ENCODE data around the gene CROCC2. TPM values are rescaled to one million over a fixed set of nuclear protein-coding genes. Genes with fewer than 3 reads are reported as not detected.

CROCC2 gene
- total and polyA plus RNA-seq, 10 of the 15 experiments (the other 5 are each of a cell fraction or from before 2014, with no cell fraction given) = not detected

- Histone ChIP-seq H3K4me2 (ENCODE audit: control insufficient read depth, insufficient read depth) (no peak overlapping the region), H4K20me1 (ENCODE audit: control insufficient read depth, insufficient read depth) (no peaks in the 10 kb centered on the region), H3K9me3 (replicated peaks; ENCODE audit: control insufficient read depth, insufficient read depth, low read length) (peaks cover 5% of the 10 kb centered on the region), H3K9ac (ENCODE audit: control insufficient read depth, insufficient read depth, low read length) (no peak overlapping the region), H3K4me3 (no peak overlapping the region), H3K27ac (ENCODE audit: control insufficient read depth, insufficient read depth) (no peak overlapping the region), H3K27me3 (replicated peaks in 1 of 2; ENCODE audit: control insufficient read depth in 2 of 2, insufficient read depth in 2 of 2, low read length in 1 of 2) (peaks cover 0 to 2% of the 10 kb centered on the region in 2 experiments; a peak in 2 of 4 replicates), H2AFZ (ENCODE audit: control insufficient read depth, low read depth, low read length) (no peak overlapping the region), H3K4me1 (ENCODE audit: control insufficient read depth, insufficient read depth, low read length) (no peaks in the 10 kb centered on the region), H3K36me3 (ENCODE audit: control insufficient read depth in 2 of 2, insufficient read depth in 2 of 2, low read length in 1 of 2) (no peaks in the 10 kb centered on the region), H3K79me2 (ENCODE audit: control insufficient read depth, insufficient read depth, low read length) (no peaks in the 10 kb centered on the region)
- intact Hi-C loops (cut with micrococcal nuclease; ENCODE audit: unreplicated experiment) (no loop called here), in situ Hi-C loops (cut with MboI) (no loop called here)
- SMC1A ChIA-PET (ENCODE audit: uncharacterized antibody, unreplicated experiment) = no interaction called here
- POLR2A ChIA-PET = no interaction called here
- TF ChIP-seq CBX5 (IDR thresholded peaks at IDR 0.05; ENCODE audit: low read depth) (no peak), NFYA (IDR thresholded peaks at IDR 0.05; ENCODE audit: borderline replicate concordance, low read depth, low read length) (no peak), HDAC2 (IDR thresholded peaks at IDR 0.05) (no peak), CHD4 (IDR thresholded peaks at IDR 0.05) (no peak), NR2C2 (IDR thresholded peaks at IDR 0.05; ENCODE audit: borderline replicate concordance, control insufficient read depth, insufficient read length, low read depth) (no peak), SREBF1 (IDR thresholded peaks at IDR 0.05; ENCODE audit: low read length) (no peak), ZNF592 (IDR thresholded peaks at IDR 0.05) (no peak), ASH2L (IDR thresholded peaks at IDR 0.05; ENCODE audit: borderline replicate concordance, low read depth) (no peak), ZNF622 (IDR thresholded peaks at IDR 0.05) (no peak), ZNF384 (IDR thresholded peaks at IDR 0.05; ENCODE audit: borderline replicate concordance, low read depth, low read length) (no peak), MTA3 (IDR thresholded peaks at IDR 0.05; ENCODE audit: borderline replicate concordance, low read length) (no peak), ETV6 (conservative IDR thresholded peaks at IDR 0.05 in 1 of 2, IDR thresholded peaks at IDR 0.05 in 1 of 2; ENCODE audit: borderline replicate concordance in 1 of 2, low read depth in 1 of 2) (no peak)
- no peak for DNase-seq (ENCODE audit: low read depth, low spot score)
- FAIRE-seq = no peak
- BruUV-seq (replicated peaks) = no TSS peak
- RAD21 ChIA-PET (ENCODE audit: unreplicated experiment) = no interaction called here
- CTCF ChIA-PET = no interaction called here
- WGBS (ENCODE audit: insufficient coverage, insufficient replicate concordance, low lambda C conversion rate, missing lambda C conversion rate) = 79% methylated on average over 3 of the region's 3 CpGs
- ATAC-seq = no peak
Observed at GRCh38 chr2:241006412-241006811, 100.3 kb downstream of the CROCC2 start.

Data from GM12878 (cell line).